ENCODE results near the gene PEX11A. TPM values are rescaled to one million over a fixed set of nuclear protein-coding genes. Genes with fewer than 3 reads are reported as not detected.

The PEX11A gene
- total RNA-seq, 8 experiments from 2014 or later, result 1.5 to 14.0 (median 2.8) TPM

DNA sequence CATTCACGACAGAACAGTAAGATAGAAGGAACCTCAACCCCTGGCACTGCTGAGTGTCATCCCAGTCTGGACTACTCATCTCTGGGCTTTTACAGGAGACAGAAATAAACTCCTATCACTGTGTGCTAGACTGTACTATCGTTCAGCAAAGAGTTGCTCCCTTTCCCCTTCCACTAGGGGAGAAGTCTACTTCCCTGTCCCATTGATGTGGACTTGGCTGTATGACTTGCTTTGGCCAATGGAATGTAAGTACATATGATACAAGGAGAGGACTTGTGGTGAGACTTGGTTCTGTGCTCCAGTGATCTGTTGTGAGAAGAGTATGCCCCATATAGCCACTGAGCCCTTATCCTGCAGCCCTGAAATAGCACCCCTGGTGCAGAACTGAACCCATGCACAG is 30.0 kb downstream of the PEX11A start:
- in situ Hi-C loops (cut with MboI; ENCODE audit: low pct_unique_long_range_greater_than_20kb in 2 of 9, low sequenced_read_pairs in 9 of 9, unreplicated experiment in 9 of 9), result no loop called here
- H3K4me1 ChIP-seq (replicated peaks in 1 of 2), result peaks cover 5 to 6% of the 10 kb centered on the region in 2 donors
- no peak overlapping the region for H3K4me3 ChIP-seq
- H3K27ac ChIP-seq, result no peak overlapping the region
- 67 to 100% (median 100%) methylated on average over 1 to 2 of the region's 2 CpGs; no CpG with 5 or more reads in 6 of the 10 experiments for WGBS, 10 experiments
- ATAC-seq (replicated peaks in 6 of 8), result no peak

DNA sequence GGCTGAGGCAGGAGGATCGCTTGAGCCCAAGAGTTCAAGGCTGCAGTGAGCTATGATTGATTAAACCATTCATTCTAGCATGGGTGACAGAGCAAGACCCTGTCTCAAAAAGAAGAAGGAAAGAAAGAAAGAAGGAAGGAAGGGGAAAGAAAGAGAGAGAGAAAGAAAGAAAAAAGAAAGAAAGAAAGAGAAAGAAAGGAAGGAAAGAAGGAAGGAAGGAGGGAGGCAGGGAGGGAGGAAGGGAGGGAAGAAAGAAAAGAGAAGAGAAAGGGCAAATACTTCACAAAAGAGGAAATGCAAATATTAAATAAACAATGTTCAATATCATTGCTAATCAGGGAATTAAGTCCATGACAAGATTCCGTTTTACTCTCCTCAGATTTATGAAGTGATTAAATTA is 31.3 kb downstream of the PEX11A start:
- no peak for ATAC-seq (replicated peaks in 6 of 8)
- no peak overlapping the region for H3K4me3 ChIP-seq
- H3K27ac ChIP-seq, result no peak overlapping the region
- in situ Hi-C loops (cut with MboI; ENCODE audit: low pct_unique_long_range_greater_than_20kb in 2 of 9, low sequenced_read_pairs in 9 of 9, unreplicated experiment in 9 of 9), result no loop called here
- peaks cover 1 to 3% of the 10 kb centered on the region in 2 donors for H3K4me1 ChIP-seq (replicated peaks in 1 of 2)
- 60 to 91% (median 83%) methylated on average over 1 to 2 of the region's 2 CpGs for WGBS, 10 experiments

DNA sequence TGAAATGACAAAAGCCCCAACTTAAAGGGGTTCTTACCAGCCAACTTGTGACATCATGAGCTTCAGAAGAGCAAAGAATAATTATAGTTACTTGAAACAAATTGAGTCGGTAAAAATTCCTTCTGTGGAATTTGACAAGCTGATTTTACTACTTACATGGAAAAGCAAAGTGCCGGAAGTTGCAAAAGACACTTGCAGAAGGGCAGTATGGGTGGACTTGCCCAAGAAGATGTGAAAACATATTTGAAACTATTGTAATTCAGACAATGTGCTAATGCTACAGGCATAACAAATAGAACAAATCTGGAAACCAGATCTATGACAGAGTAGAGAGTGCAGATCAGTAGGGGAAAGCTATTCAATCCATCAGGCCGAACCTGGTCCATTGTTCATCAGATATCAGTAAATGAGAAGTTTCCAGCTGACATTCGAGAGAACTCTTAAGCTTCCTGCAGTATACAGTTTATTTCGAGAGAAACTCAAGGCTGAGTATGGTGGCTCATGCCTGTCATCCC is 32.8 kb downstream of the PEX11A start:
- Histone ChIP-seq H3K4me3 (no peak overlapping the region), H3K4me1 (replicated peaks in 1 of 2) (peaks cover 6 to 7% of the 10 kb centered on the region in 2 donors), H3K27ac (no peak overlapping the region)
- ATAC-seq (replicated peaks in 6 of 8), result no peak
- 25 to 100% (median 77%) methylated on average over 1 to 5 of the region's 5 CpGs for WGBS, 10 experiments
- in situ Hi-C loops (cut with MboI; ENCODE audit: low pct_unique_long_range_greater_than_20kb in 2 of 9, low sequenced_read_pairs in 9 of 9, unreplicated experiment in 9 of 9), result no loop called here

GRCh38 chr15:89656116-89656815 is 34.3 kb downstream of the PEX11A start:
- in situ Hi-C loops (cut with MboI; ENCODE audit: low pct_unique_long_range_greater_than_20kb in 2 of 9, low sequenced_read_pairs in 9 of 9, unreplicated experiment in 9 of 9), result no loop called here
- Histone ChIP-seq H3K27ac (no peak overlapping the region), H3K4me1 (replicated peaks in 1 of 2) (peaks cover 6 to 7% of the 10 kb centered on the region in 2 donors), H3K4me3 (no peak overlapping the region)
- 28 to 100% (median 67%) methylated on average over 2 to 7 of the region's 7 CpGs for WGBS, 10 experiments
- no peak for ATAC-seq (replicated peaks in 6 of 8)

DNA sequence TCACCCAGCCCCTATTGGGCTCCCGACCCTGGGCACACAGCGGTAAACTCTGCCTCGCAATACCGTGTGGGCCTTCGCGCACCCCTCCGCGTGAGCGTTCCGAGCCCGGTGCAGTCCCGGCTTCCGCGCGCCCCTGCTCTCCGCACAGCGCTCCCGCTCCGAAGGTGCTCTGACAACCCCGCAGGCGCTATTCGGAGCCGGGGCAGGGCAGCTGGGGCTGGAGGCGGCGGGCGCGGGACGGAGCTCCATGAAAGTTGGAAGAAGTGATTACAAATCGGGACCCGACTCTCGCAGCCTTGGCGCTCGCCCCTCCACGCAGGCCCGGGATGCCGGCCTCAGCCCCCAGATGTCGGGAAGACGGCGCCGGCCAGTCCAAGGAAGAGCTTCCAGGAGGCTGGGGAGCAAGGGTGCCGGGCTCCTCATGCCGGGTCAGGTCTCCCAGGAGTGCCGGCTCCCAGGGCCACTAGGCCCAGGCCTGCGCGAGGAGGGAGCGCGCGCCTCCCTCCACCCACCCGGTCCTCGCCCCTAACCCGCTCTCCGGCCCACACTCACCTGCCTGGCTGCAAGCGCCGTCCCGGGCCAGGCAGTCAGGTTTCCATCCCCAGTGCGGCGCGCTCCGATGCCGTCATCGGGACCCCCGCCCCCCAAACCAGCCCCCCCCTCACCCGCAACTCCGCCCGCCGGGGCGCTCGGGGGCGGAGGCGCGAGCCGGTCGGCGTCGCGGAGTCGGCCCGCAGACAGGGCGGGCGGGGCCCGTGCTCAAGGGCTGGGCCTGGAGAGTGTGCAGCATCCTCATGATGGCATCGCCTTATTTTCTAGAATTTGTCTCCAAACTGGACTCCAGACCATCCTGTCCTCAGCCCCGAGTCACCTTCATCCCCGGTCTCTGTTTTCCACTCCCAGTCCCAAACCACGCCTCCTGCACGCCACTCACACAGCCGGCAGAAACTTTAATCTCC is 35.4 kb downstream of the PEX11A start, which contains the start of gene KIF7:
TSS of gene KIF7 (minus strand) at position 621 of the 959 bp plus-strand sequence. CDS start 2,537 bp downstream, outside the sequence.
- WGBS, 10 experiments, result 0 to 33% (median 20%) methylated on average over 1 to 6 of the region's 87 CpGs; no CpG with 5 or more reads in 2 of the 10 experiments
- peak; percentile 71 to 93 (median 90) for ATAC-seq (replicated peaks in 6 of 8)
- Histone ChIP-seq H3K27ac (no peak within 1 kb of the TSS), H3K4me1 (replicated peaks in 1 of 2) (peaks cover 6 to 7% of the 10 kb centered on the region in 2 donors), H3K4me3 (peak within 1 kb of the TSS; percentile 53 to 86 (median 61))
- in situ Hi-C loops (cut with MboI; ENCODE audit: low pct_unique_long_range_greater_than_20kb in 2 of 9, low sequenced_read_pairs in 9 of 9, unreplicated experiment in 9 of 9), result no loop called here

- 7 to 100% (median 20%) methylated on average over 1 to 11 of the region's 14 CpGs; no CpG with 5 or more reads in 7 of the 10 experiments for WGBS, 10 experiments
- H3K27ac ChIP-seq, result no peak overlapping the region
Measured at GRCh38 chr15:89654301-89654761, 36.2 kb downstream of the PEX11A start.

GRCh38 chr15:89653578-89653977 is 37.0 kb downstream of the PEX11A start:
- 92 to 100% (median 100%) methylated on average over 1 to 2 of the region's 2 CpGs; no CpG with 5 or more reads in 5 of the 10 experiments for WGBS, 10 experiments
- Histone ChIP-seq H3K4me1 (replicated peaks in 1 of 2) (peaks cover 6 to 7% of the 10 kb centered on the region in 2 donors), H3K4me3 (no peak overlapping the region), H3K27ac (no peak overlapping the region)
- no peak for ATAC-seq (replicated peaks in 6 of 8)
- in situ Hi-C loops (cut with MboI; ENCODE audit: low pct_unique_long_range_greater_than_20kb in 2 of 9, low sequenced_read_pairs in 9 of 9, unreplicated experiment in 9 of 9), result no loop called here

More at GRCh38 chr15:89654301-89654761, 36.2 kb downstream of the PEX11A start:
- peaks cover 6 to 7% of the 10 kb centered on the region in 2 donors for H3K4me1 ChIP-seq (replicated peaks in 1 of 2)
- in situ Hi-C loops (cut with MboI; ENCODE audit: low pct_unique_long_range_greater_than_20kb in 2 of 9, low sequenced_read_pairs in 9 of 9, unreplicated experiment in 9 of 9), result no loop called here
- peak overlapping the region; percentile 53 to 86 (median 61) for H3K4me3 ChIP-seq
- ATAC-seq (replicated peaks in 6 of 8), result peak in 3 of 8 experiments; percentile 1 to 52 (median 42)

DNA sequence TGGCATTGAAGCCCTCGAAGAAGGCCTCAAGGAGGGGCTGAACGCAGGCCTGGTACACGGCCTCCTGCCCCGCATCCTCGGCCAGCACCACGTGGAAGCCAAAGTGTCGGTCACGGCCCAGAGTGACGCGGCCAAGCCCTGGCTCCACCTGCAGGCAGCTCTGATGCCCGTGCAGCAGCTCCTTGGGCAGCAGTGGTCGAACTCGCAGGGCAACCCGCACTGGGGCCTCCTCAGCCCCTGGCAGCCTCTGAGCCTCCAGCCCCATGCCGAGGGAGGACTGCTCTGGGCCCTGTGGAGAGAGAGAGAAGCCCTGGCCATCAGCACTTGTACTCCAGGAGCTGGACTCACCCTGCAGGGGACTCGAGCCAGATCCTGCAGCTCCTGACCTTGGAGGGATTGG is 37.9 kb downstream of the PEX11A start:
- in situ Hi-C loops (cut with MboI; ENCODE audit: low pct_unique_long_range_greater_than_20kb in 2 of 9, low sequenced_read_pairs in 9 of 9, unreplicated experiment in 9 of 9), result no loop called here
- no peak overlapping the region for H3K4me3 ChIP-seq
- 84 to 100% (median 88%) methylated on average over 2 to 5 of the region's 16 CpGs; no CpG with 5 or more reads in 7 of the 10 experiments for WGBS, 10 experiments
- H3K4me1 ChIP-seq (replicated peaks in 1 of 2), result peaks cover 6 to 7% of the 10 kb centered on the region in 2 donors
- H3K27ac ChIP-seq, result no peak overlapping the region
- ATAC-seq (replicated peaks in 6 of 8), result no peak

- H3K4me3 ChIP-seq, result no peak overlapping the region
- ATAC-seq (replicated peaks in 6 of 8), result no peak
- peaks cover 6 to 7% of the 10 kb centered on the region in 2 donors for H3K4me1 ChIP-seq (replicated peaks in 1 of 2)
- in situ Hi-C loops (cut with MboI; ENCODE audit: low pct_unique_long_range_greater_than_20kb in 2 of 9, low sequenced_read_pairs in 9 of 9, unreplicated experiment in 9 of 9), result no loop called here
- no peak overlapping the region for H3K27ac ChIP-seq
- 57 to 100% (median 80%) methylated on average over 1 to 3 of the region's 7 CpGs; no CpG with 5 or more reads in 3 of the 10 experiments for WGBS, 10 experiments
Measured at GRCh38 chr15:89652131-89652530, 38.4 kb downstream of the PEX11A start.

DNA sequence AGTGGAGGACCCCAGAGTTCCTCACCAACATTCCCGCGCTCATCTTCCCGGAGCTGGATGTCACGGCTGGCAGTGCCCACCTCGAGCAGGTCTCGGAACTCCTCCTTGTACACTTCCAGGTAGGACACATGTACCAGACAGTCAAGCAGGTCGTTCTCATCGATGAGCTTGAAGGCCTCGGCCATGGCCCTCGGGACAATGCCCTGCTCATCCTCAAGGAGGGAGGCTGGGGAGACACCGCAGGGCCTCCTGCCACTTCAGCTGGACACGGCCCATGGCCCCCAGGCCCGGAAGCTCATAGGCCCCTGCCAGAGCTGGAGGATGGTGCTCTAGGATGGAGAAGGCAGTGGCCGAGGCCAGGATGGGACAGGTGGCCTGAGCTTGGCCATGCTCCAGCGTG is 40.8 kb downstream of the PEX11A start:
- Histone ChIP-seq H3K4me1 (replicated peaks in 1 of 2) (peaks cover 6 to 7% of the 10 kb centered on the region in 2 donors), H3K27ac (no peak overlapping the region), H3K4me3 (no peak overlapping the region)
- in situ Hi-C loops (cut with MboI; ENCODE audit: low pct_unique_long_range_greater_than_20kb in 2 of 9, low sequenced_read_pairs in 9 of 9, unreplicated experiment in 9 of 9), result no loop called here
- no peak for ATAC-seq (replicated peaks in 6 of 8)
- WGBS, 10 experiments, result 83 to 100% (median 96%) methylated on average over 1 to 7 of the region's 15 CpGs; no CpG with 5 or more reads in 2 of the 10 experiments

GRCh38 chr15:89649013-89649625 is 41.4 kb downstream of the PEX11A start:
- Histone ChIP-seq H3K4me3 (no peak overlapping the region), H3K27ac (no peak overlapping the region), H3K4me1 (replicated peaks in 1 of 2) (peaks cover 2 to 4% of the 10 kb centered on the region in 2 donors)
- peak in 2 of 8 experiments; percentile 8 to 9 for ATAC-seq (replicated peaks in 6 of 8)
- 60 to 80% methylated on average over 1 of the region's 37 CpGs; no CpG with 5 or more reads in 8 of the 10 experiments for WGBS, 10 experiments
- in situ Hi-C loops (cut with MboI; ENCODE audit: low pct_unique_long_range_greater_than_20kb in 2 of 9, low sequenced_read_pairs in 9 of 9, unreplicated experiment in 9 of 9), result no loop called here

All from motor neuron (in vitro differentiated cells).